H54 (cell line): ENCODE measurements around the gene APOBEC2.
"Not testable (repeated sequence)": the region's sequence is repeated elsewhere in the genome, so short reads cannot be mapped to it uniquely, and the experiment has no call there.

Source experiments
- DNase-seq: peaks from one replicate; pipeline ENCODE4 v3.0.0; 2011; ENCODE audit warnings: low spot score, mixed read lengths; ENCODE audit not compliant: insufficient read length
- FAIRE-seq: peaks from 3 replicates; lab custom pipeline; 2011; peaks lifted over from hg19 to GRCh38; lab: Jason Lieb, UNC
- POLR2A ChIP-seq: IDR thresholded peaks from 2 replicates; pipeline ENCODE4 v1.6.1; 2011; ENCODE audit warnings: low read depth, mild to moderate bottlenecking, low read length

The APOBEC2 gene

GRCh38 chr6:41053041-41053440 lies at the start of gene APOBEC2:
Gene APOBEC2 (plus strand): TSS chr6:41053202. CDS start chr6:41053348, 146 bp downstream.
- DNase-seq (no peak), FAIRE-seq (no peak)
- no peak for TF ChIP-seq POLR2A

GRCh38 chr6:41006217-41006616 lies 46.8 kb upstream of the APOBEC2 start:
- not testable (repeated sequence) for FAIRE-seq, DNase-seq

- FAIRE-seq, DNase-seq: not testable (repeated sequence)
Measured at GRCh38 chr6:41006980-41007379, 46.0 kb upstream of the APOBEC2 start.

GRCh38 chr6:41008011-41008410 lies 45.0 kb upstream of the APOBEC2 start:
- DNase-seq (no peak), FAIRE-seq (no peak)
- no peak for TF ChIP-seq POLR2A

- TF ChIP-seq POLR2A: no peak
- no peak for FAIRE-seq
- no peak for DNase-seq
Measured at GRCh38 chr6:41009669-41010068, 43.3 kb upstream of the APOBEC2 start.

GRCh38 chr6:41011673-41012072 lies 41.3 kb upstream of the APOBEC2 start:
- FAIRE-seq (no peak), DNase-seq (no peak)
- no peak for TF ChIP-seq POLR2A

- no peak for FAIRE-seq
- no peak for TF ChIP-seq POLR2A
Measured at GRCh38 chr6:41013466-41014153, 39.4 kb upstream of the APOBEC2 start.

GRCh38 chr6:41014780-41015179 lies 38.2 kb upstream of the APOBEC2 start:
- TF ChIP-seq POLR2A: no peak
- no peak for FAIRE-seq
- no peak for DNase-seq

More at GRCh38 chr6:41013466-41014153, 39.4 kb upstream of the APOBEC2 start:
- no peak for DNase-seq

- not testable (repeated sequence) for FAIRE-seq, DNase-seq
Measured at GRCh38 chr6:41015860-41016259, 37.1 kb upstream of the APOBEC2 start.

- FAIRE-seq: no peak
- TF ChIP-seq POLR2A: no peak
- no peak for DNase-seq
Measured at GRCh38 chr6:41017663-41018062, 35.3 kb upstream of the APOBEC2 start.

- FAIRE-seq: no peak
- no peak for TF ChIP-seq POLR2A
- DNase-seq: no peak
Measured at GRCh38 chr6:41021832-41022231, 31.2 kb upstream of the APOBEC2 start.

GRCh38 chr6:41022294-41022693 lies 30.7 kb upstream of the APOBEC2 start:
- FAIRE-seq: no peak
- DNase-seq: no peak
- no peak for TF ChIP-seq POLR2A

- TF ChIP-seq POLR2A: no peak
- DNase-seq: no peak
- no peak for FAIRE-seq
Measured at GRCh38 chr6:41023114-41023513, 29.9 kb upstream of the APOBEC2 start.

- FAIRE-seq (no peak), DNase-seq (no peak)
- no peak for TF ChIP-seq POLR2A
Measured at GRCh38 chr6:41025966-41026530, 27.0 kb upstream of the APOBEC2 start.

GRCh38 chr6:41027241-41027640 lies 25.8 kb upstream of the APOBEC2 start:
- FAIRE-seq (no peak), DNase-seq (no peak)
- TF ChIP-seq POLR2A: no peak
